ENCODE data around the gene ADAMTSL2.

GRCh38 chr9:133583586-133583985 is 49.1 kb downstream of the ADAMTSL2 start:
- TF ChIP-seq CTCF (conservative IDR thresholded peaks at IDR 0.05 in 1 of 2, IDR thresholded peaks at IDR 0.05 in 1 of 2; ENCODE audit: low read depth in 1 of 2, low read length in 2 of 2) (no peak), EZH2 (IDR thresholded peaks at IDR 0.05; ENCODE audit: low read length, missing control alignments) (no peak)
